H1 (cell line): ENCODE measurements around the gene SSBP3. TPM values are rescaled to one million over a fixed set of nuclear protein-coding genes. Genes with fewer than 3 reads are reported as not detected.

Source experiments
- CEBPB ChIP-seq: IDR thresholded peaks from 2 replicates; pipeline ENCODE4 v1.6.1; 2012; ENCODE audit warnings: low read depth, low read length
- SIRT6 ChIP-seq: IDR thresholded peaks from one replicate; pipeline ENCODE4 v1.7.1; 2012; ENCODE audit warnings: low read length, inconsistent platforms
- TBP ChIP-seq: IDR thresholded peaks from 2 replicates; pipeline ENCODE4 v1.6.1; 2011; ENCODE audit warnings: low read depth, low read length, improper control_type of control experiment
- polyA plus RNA-seq, 7 experiments: library from polyadenylated mRNA; depleted of rRNA in 3 of 7; stranded (reverse) in 5 of 7; unstranded in 2 of 7; fragments of >200 nt in 5 of 7; fragments of 200-250 nt in 2 of 7; gene quantifications; 1 replicate in 5 of 7; 2 replicates in 1 of 7; 4 replicates in 1 of 7; pipeline versions ENCODE4 v1.2.1 to v1.2.3, GENCODE V29; 2011 to 2013; ENCODE audit warnings: missing spikeins in 2 of 7, mixed read lengths in 2 of 7
- total RNA-seq: library from RNA; stranded (reverse); fragmentation: NEBNext Ultra II Directional; extraction: Animal tissue kit (Norgen Biotek cat#: 25700); gene quantifications from 2 replicates; pipeline ENCODE4 v1.2.1, GENCODE V29; 2021

Gene SSBP3
- total and polyA plus RNA-seq, 2 of the 8 experiments (the other 6 are each of a cell fraction or from before 2014, with no cell fraction given): 99.7 to 133 TPM

DNA sequence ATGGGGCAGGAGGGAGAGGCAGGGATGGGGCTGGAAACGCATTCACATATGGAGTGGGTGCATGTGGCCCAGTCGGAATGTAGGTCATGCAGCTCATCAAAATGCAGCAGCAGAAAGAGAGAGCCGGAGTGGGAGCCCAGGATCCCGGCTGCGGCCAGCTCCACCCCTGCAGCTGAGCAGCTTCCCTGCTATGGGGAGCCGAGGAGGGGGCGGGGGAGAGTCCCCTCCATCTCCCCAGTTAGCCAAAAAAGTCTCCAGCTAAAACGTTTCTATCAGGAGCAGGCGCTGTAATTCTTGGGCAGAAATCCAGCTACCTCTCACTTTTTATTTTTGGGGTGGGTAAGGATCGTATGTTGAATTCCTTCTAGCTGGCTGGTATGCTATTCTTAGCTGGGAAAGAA lies 166.6 kb downstream of the SSBP3 start (continued):
- TF ChIP-seq TBP (no peak), SIRT6 (no peak), CEBPB (no peak)
